Gastroesophageal sphincter (tissue), 4 donors: ENCODE data around the gene GMDS. TPM values are rescaled to one million over a fixed set of nuclear protein-coding genes. Genes with fewer than 3 reads are reported as not detected.

Source experiments
- ATAC-seq: fragments of 150-250 bp; one replicate; pipeline ENCODE4 v1.9.1; 2016; ENCODE audit warnings: mild to moderate bottlenecking, moderate library complexity
- H3K27ac ChIP-seq, 4 donors: fragments of 200-600 bp; sonication (generic) in 3 of 4; 1 replicate in 3 of 4; 2 replicates in 1 of 4; pipeline ENCODE4 v1.5.1; 2016 to 2019
- H3K27me3 ChIP-seq: fragments of 200-600 bp; sonication (generic); one replicate; pipeline ENCODE4 v1.5.1; 2019
- H3K36me3 ChIP-seq, 2 donors: fragments of 200-600 bp; sonication (generic); one replicate each; pipeline ENCODE4 v1.5.1; 2019; ENCODE audit warnings: control low read depth in 1 of 2
- H3K4me1 ChIP-seq, 3 donors: fragments of 200-600 bp; sonication (generic); 1 replicate in 2 of 3; 2 replicates in 1 of 3; pipeline ENCODE4 v1.5.1; 2016 to 2019; ENCODE audit warnings: control low read depth in 2 of 3
- H3K4me3 ChIP-seq, 2 donors: fragments of 200-600 bp; sonication (generic); one replicate each; pipeline ENCODE4 v1.5.1; 2019; ENCODE audit warnings: mild to moderate bottlenecking in 1 of 2, moderate library complexity in 1 of 2
- H3K9me3 ChIP-seq, 3 donors: fragments of 200-600 bp; sonication (generic); one replicate each; pipeline ENCODE4 v1.5.1; 2017 to 2019; ENCODE audit warnings: control low read depth in 2 of 3
- EP300 ChIP-seq: sonication (generic); formaldehyde crosslinking; IDR thresholded peaks from one replicate; pipeline ENCODE4 v1.6.1; 2017; ENCODE audit warnings: antibody characterized with exemption, mild to moderate bottlenecking
- POLR2A ChIP-seq, 2 donors: fragments of 450-650 bp; IDR thresholded peaks; one replicate each; pipeline ENCODE4 v1.6.1; 2017; ENCODE audit warnings: antibody characterized with exemption in 2 of 2, mild to moderate bottlenecking in 2 of 2, moderate library complexity in 1 of 2
- POLR2AphosphoS5 ChIP-seq: sonication (generic); formaldehyde crosslinking; IDR thresholded peaks from one replicate; pipeline ENCODE4 v1.6.1; 2017; ENCODE audit warnings: antibody characterized with exemption
- WGBS, 2 donors: methylation state at CpG; one replicate each; pipeline ENCODE4 v1.1.5; 2018; ENCODE audit warnings: low coverage in 1 of 2; 5-methylcytosine and 5-hydroxymethylcytosine counted together
- total RNA-seq, 4 donors: library from RNA; depleted of rRNA; stranded (reverse); fragments of >200 nt; gene quantifications; one replicate each; pipeline ENCODE4 v1.1.0, GENCODE V29; 2016
- TF ChIP-seq, protein P1 (sequence below), 4 experiments: fragments of 200-600 bp in 2 of 4; fragments of 450-650 bp in 2 of 4; sonication (generic) in 1 of 4; IDR thresholded peaks; one replicate each; pipeline ENCODE4 v1.5.1; 2017 to 2019; ENCODE audit warnings: antibody characterized with exemption in 4 of 4, mild to moderate bottlenecking in 2 of 4, moderate library complexity in 2 of 4

Gene GMDS
- total RNA-seq, 4 donors from 2014 or later = 5.0 to 14.7 (median 6.4) TPM

DNA sequence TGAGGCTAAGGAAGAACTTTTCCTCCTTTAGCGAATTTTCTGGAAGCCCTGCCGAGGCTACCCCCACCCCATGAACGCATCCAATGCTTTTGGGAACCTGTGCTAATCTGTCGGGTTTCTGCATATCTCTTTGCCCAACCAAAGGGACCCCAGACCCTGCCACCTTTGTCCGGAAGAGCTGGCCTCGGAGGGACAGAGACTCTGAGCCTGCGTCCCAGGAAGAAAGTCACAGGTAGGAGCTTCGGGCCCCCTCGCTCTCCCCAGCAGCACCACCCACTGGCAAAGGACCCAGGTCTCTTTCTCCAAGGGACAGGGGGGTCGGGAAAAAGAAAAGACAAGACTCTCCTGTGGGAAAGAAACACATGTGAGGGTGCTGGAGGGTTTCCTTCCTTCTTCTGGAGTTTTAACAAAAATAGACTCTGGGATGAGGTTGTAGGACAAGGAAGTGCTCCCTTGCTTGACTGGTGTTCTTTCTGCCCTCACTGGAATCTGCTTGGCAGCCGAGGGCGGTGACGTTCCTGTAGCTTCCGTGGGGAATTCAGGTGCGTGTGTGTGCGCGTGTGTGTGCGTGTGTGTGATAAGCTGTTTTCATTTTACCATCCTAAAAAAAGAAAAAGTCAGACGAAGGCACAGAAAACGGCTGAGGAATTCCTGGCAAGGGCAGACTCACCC lies 652.0 kb downstream of the GMDS start:
- no peak overlapping the region for H3K4me3 ChIP-seq

DNA sequence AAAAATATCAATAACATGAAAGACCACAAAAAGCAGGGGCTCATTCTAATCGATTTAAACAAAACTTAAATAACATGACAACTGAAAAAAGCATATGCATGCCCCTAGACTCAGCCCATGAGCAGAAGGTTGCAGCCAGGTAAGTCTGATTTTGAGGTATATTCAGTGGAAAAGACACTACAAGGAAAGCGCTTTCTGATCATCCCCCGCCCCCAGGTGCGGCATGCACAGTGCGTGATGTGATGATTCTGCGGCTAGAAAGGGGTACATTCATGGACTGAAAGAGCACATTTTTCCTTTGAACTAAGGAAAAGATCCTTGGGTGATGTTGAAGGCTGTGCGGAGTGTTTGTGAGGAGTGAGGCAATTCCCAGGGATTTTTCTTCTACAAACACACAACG lies 652.6 kb downstream of the GMDS start:
- H3K27me3 ChIP-seq = peaks cover 32% of the 10 kb centered on the region
- WGBS, 2 donors = 83 to 84% methylated on average over 5 to 8 of the region's 8 CpGs
- ATAC-seq = no peak
- H3K27ac ChIP-seq = no peak overlapping the region
- no peak overlapping the region for H3K4me3 ChIP-seq
- H3K4me1 ChIP-seq = peaks cover 0 to 8% (median 4%) of the 10 kb centered on the region in 3 donors
- TF ChIP-seq EP300 = no peak
- TF ChIP-seq POLR2A (IDR thresholded peaks at IDR 0.05) = no peak
- TF ChIP-seq, protein P1, sequence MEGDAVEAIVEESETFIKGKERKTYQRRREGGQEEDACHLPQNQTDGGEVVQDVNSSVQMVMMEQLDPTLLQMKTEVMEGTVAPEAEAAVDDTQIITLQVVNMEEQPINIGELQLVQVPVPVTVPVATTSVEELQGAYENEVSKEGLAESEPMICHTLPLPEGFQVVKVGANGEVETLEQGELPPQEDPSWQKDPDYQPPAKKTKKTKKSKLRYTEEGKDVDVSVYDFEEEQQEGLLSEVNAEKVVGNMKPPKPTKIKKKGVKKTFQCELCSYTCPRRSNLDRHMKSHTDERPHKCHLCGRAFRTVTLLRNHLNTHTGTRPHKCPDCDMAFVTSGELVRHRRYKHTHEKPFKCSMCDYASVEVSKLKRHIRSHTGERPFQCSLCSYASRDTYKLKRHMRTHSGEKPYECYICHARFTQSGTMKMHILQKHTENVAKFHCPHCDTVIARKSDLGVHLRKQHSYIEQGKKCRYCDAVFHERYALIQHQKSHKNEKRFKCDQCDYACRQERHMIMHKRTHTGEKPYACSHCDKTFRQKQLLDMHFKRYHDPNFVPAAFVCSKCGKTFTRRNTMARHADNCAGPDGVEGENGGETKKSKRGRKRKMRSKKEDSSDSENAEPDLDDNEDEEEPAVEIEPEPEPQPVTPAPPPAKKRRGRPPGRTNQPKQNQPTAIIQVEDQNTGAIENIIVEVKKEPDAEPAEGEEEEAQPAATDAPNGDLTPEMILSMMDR (IDR thresholded peaks at IDR 0.05) = no peak
- no peak for TF ChIP-seq POLR2AphosphoS5
- H3K36me3 ChIP-seq = no peaks in the 10 kb centered on the region
- H3K9me3 ChIP-seq = no peaks in the 10 kb centered on the region

More for the DNA sequence above, 652.0 kb downstream of the GMDS start:
- no peak for TF ChIP-seq POLR2AphosphoS5
- TF ChIP-seq, protein P1 (IDR thresholded peaks at IDR 0.05) = no peak
- TF ChIP-seq EP300 = no peak
- TF ChIP-seq POLR2A (IDR thresholded peaks at IDR 0.05) = no peak
- Histone ChIP-seq H3K4me1 (peaks cover 0 to 8% (median 4%) of the 10 kb centered on the region in 3 donors), H3K27me3 (peaks cover 32% of the 10 kb centered on the region), H3K9me3 (no peaks in the 10 kb centered on the region), H3K36me3 (no peaks in the 10 kb centered on the region), H3K27ac (no peak overlapping the region)
- WGBS, 2 donors = 66 to 76% methylated on average over 3 to 12 of the region's 20 CpGs
- ATAC-seq = no peak

DNA sequence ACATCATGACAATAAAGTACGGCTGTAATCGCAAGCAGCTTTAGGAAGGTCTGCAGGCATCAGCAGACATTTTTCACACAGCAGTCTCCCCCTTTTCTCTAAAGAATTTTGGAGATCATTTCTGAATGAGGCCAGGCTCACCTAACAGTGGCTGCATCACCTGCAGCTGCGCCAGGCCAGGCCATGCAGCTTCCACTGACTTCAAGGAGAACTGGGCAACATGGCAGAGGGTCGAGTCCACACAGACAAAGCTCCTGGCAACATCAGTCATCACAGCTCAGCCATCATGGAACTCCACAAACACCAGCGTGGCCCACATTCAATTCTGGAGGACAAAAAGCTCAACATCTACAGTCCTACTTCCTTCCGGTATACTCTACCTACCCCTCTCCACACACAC lies 653.5 kb downstream of the GMDS start:
- Histone ChIP-seq H3K27me3 (peaks cover 32% of the 10 kb centered on the region), H3K36me3 (no peaks in the 10 kb centered on the region), H3K27ac (no peak overlapping the region), H3K4me3 (no peak overlapping the region), H3K9me3 (no peaks in the 10 kb centered on the region), H3K4me1 (peaks cover 0 to 8% (median 4%) of the 10 kb centered on the region in 3 donors)
- no peak for ATAC-seq
- WGBS, 2 donors = 87 to 92% methylated on average over 2 to 3 of the region's 6 CpGs
- no peak for TF ChIP-seq POLR2AphosphoS5
- TF ChIP-seq EP300 = no peak
- TF ChIP-seq POLR2A (IDR thresholded peaks at IDR 0.05) = no peak
- TF ChIP-seq, protein P1 (IDR thresholded peaks at IDR 0.05) = no peak

GRCh38 chr6:1591243-1591642 lies 654.2 kb downstream of the GMDS start:
- TF ChIP-seq POLR2A (IDR thresholded peaks at IDR 0.05) (no peak), EP300 (no peak), POLR2AphosphoS5 (no peak)
- TF ChIP-seq, protein P1 (IDR thresholded peaks at IDR 0.05) = no peak
- H3K9me3 ChIP-seq = no peaks in the 10 kb centered on the region
- WGBS, 2 donors = 84 to 98% methylated on average over 5 of the region's 5 CpGs
- H3K4me3 ChIP-seq = no peak overlapping the region
- no peak for ATAC-seq
- H3K4me1 ChIP-seq = peaks cover 0 to 5% (median 4%) of the 10 kb centered on the region in 3 donors
- no peaks in the 10 kb centered on the region for H3K36me3 ChIP-seq
- no peak overlapping the region for H3K27ac ChIP-seq
- H3K27me3 ChIP-seq = peaks cover 32% of the 10 kb centered on the region

- ATAC-seq = no peak
These were observed 654.8 kb downstream of the GMDS start for GRCh38 chr6:1590580-1590979.

More at GRCh38 chr6:1590580-1590979, 654.8 kb downstream of the GMDS start:
- 90 to 95% methylated on average over 2 to 6 of the region's 9 CpGs for WGBS, 2 donors
- Histone ChIP-seq H3K4me3 (no peak overlapping the region), H3K27ac (no peak overlapping the region), H3K4me1 (no peaks in the 10 kb centered on the region), H3K9me3 (no peaks in the 10 kb centered on the region), H3K27me3 (peaks cover 25% of the 10 kb centered on the region), H3K36me3 (no peaks in the 10 kb centered on the region)
- TF ChIP-seq POLR2AphosphoS5 (no peak), EP300 (no peak)
- TF ChIP-seq, protein P1 (IDR thresholded peaks at IDR 0.05) = no peak
